GM19328 (cell line): Measurements from ENCODE around the gene FGFBP1.
"Not testable (repeated sequence)": the region's sequence is repeated elsewhere in the genome, so short reads cannot be mapped to it uniquely, and the experiment has no call there.

Experiments used
- ATAC-seq: cut with Tn5 transposase; IDR thresholded peaks from one replicate; pipeline ENCODE4 v1.9.1; 2021; ENCODE audit warnings: mild to moderate bottlenecking, moderate library complexity; ENCODE audit not compliant: unreplicated experiment

The FGFBP1 gene

GRCh38 chr4:15947684-15948083 is 9.1 kb upstream of the FGFBP1 start:
- no peak for ATAC-seq

GRCh38 chr4:15945516-15945915 is 7.0 kb upstream of the FGFBP1 start:
- ATAC-seq: no peak

GRCh38 chr4:15944895-15945294 is 6.4 kb upstream of the FGFBP1 start:
- ATAC-seq: no peak

GRCh38 chr4:15942283-15942682 is 3.7 kb upstream of the FGFBP1 start:
- ATAC-seq: no peak

- ATAC-seq: no peak
These were observed 358 bp downstream of the FGFBP1 start for GRCh38 chr4:15938182-15938581.

- no peak for ATAC-seq
These were observed 2.0 kb downstream of the FGFBP1 start for GRCh38 chr4:15936495-15936894.

- no peak for ATAC-seq
These were observed 2.8 kb downstream of the FGFBP1 start for GRCh38 chr4:15935504-15936402.

GRCh38 chr4:15934259-15934658 is 4.3 kb downstream of the FGFBP1 start:
- no peak for ATAC-seq

GRCh38 chr4:15931451-15932210 is 6.9 kb downstream of the FGFBP1 start:
- no peak for ATAC-seq

- ATAC-seq: no peak
These were observed 8.2 kb downstream of the FGFBP1 start for GRCh38 chr4:15930314-15930713.

- no peak for ATAC-seq
These were observed 9.0 kb downstream of the FGFBP1 start for GRCh38 chr4:15929540-15929939.

- no peak for ATAC-seq
These were observed 9.7 kb downstream of the FGFBP1 start for GRCh38 chr4:15928883-15929282.

GRCh38 chr4:15926486-15926885 is 12.1 kb downstream of the FGFBP1 start:
- no peak for ATAC-seq

GRCh38 chr4:15925830-15926229 is 12.7 kb downstream of the FGFBP1 start:
- ATAC-seq: no peak

- ATAC-seq: no peak
These were observed 17.0 kb downstream of the FGFBP1 start for GRCh38 chr4:15921592-15921932.

- no peak for ATAC-seq
These were observed 17.6 kb downstream of the FGFBP1 start for GRCh38 chr4:15920723-15921591.

GRCh38 chr4:15918484-15919129 is 19.9 kb downstream of the FGFBP1 start:
- ATAC-seq: no peak

- no peak for ATAC-seq
These were observed 21.2 kb downstream of the FGFBP1 start for GRCh38 chr4:15917297-15917696.

GRCh38 chr4:15916358-15916757 is 22.2 kb downstream of the FGFBP1 start:
- ATAC-seq: not testable (repeated sequence)

GRCh38 chr4:15914736-15915135 is 23.8 kb downstream of the FGFBP1 start:
- ATAC-seq: no peak

- ATAC-seq: no peak
These were observed 24.2 kb downstream of the FGFBP1 start for GRCh38 chr4:15914291-15914690.
